ENCODE results near the gene USP13.

- no peak for TF ChIP-seq CTCF (conservative IDR thresholded peaks at IDR 0.05; ENCODE audit: low read depth, low read length)
- TF ChIP-seq EZH2 (IDR thresholded peaks at IDR 0.05; ENCODE audit: borderline replicate concordance, low read depth, low read length, poor library complexity, severe bottlenecking), result no peak
Observed at GRCh38 chr3:179739816-179740594, 87.2 kb downstream of the USP13 start.
